Activated T-cell treated with anti-CD3 and anti-CD28 coated beads for 24 hours (primary cell): ENCODE measurements around the gene SYNE1.
"Not testable (repeated sequence)": the region's sequence is repeated elsewhere in the genome, so short reads cannot be mapped to it uniquely, and the experiment has no call there.

Source experiments
- DNase-seq: peaks from one replicate; pipeline ENCODE4 v3.0.0-alpha.2; 2020; ENCODE audit warnings: low read depth

SYNE1 gene, protein sequence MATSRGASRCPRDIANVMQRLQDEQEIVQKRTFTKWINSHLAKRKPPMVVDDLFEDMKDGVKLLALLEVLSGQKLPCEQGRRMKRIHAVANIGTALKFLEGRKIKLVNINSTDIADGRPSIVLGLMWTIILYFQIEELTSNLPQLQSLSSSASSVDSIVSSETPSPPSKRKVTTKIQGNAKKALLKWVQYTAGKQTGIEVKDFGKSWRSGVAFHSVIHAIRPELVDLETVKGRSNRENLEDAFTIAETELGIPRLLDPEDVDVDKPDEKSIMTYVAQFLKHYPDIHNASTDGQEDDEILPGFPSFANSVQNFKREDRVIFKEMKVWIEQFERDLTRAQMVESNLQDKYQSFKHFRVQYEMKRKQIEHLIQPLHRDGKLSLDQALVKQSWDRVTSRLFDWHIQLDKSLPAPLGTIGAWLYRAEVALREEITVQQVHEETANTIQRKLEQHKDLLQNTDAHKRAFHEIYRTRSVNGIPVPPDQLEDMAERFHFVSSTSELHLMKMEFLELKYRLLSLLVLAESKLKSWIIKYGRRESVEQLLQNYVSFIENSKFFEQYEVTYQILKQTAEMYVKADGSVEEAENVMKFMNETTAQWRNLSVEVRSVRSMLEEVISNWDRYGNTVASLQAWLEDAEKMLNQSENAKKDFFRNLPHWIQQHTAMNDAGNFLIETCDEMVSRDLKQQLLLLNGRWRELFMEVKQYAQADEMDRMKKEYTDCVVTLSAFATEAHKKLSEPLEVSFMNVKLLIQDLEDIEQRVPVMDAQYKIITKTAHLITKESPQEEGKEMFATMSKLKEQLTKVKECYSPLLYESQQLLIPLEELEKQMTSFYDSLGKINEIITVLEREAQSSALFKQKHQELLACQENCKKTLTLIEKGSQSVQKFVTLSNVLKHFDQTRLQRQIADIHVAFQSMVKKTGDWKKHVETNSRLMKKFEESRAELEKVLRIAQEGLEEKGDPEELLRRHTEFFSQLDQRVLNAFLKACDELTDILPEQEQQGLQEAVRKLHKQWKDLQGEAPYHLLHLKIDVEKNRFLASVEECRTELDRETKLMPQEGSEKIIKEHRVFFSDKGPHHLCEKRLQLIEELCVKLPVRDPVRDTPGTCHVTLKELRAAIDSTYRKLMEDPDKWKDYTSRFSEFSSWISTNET (N-terminal part only)

DNA sequence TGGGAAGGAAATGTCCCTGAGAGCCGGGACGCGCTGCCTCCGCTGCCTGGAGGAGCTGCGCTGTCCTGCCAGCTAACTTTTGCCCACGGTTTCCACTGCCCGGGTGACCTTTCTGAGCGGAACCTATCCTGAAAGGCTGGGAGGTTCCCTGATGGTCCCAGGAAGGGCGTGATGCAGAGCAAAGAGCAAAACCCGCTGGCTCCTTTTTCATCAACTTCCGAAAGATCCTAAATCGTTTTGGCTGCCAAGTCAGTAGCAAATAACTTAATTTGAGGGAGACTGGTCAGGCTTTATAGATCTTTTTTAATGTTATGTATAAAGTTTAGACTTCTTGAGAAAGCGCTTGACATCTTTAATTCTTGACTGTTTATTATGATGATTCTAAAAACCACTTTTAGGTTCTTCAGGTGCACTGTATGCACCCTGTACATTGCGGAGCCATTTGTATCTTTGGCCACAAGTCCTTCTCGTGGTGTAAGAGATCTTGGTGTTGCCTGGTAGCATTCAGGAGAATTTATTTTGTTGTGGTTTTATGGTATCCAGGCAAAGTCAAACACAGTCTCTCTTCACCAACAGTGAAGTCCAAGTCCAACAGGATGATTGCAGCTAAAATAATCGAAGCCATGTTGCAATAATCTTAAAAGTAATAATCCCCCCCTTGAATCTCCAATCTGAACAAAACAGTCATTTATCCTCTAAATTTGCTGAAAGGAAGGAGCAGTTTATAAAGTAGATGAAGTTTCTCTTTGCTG, at the start of gene SYNE1:
Gene SYNE1 (minus strand): TSS at position 67 of the 752 bp plus-strand sequence. CDS start 9,031 bp downstream, outside the sequence.
- no peak for DNase-seq

DNA sequence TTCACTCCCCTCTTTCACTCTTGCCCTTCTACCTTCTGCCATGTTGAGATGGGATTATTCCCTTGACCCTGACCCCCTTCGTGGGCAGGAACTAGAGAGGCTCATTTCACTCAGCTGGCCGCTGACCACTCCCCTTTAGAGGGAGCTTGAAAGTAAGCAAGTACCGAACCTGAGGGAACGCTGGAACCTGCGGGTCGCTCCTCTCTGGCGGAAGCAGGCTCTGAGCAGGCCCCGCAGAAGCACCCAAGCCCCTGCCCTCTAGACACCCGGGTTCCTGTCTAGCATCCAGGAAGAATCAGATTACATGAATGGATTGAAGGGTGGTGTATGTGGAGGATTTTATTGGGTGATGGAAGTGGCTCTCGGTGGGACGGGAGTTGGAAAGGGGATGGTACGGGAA, 48.7 kb upstream of the SYNE1 start:
- DNase-seq, result no peak

DNA sequence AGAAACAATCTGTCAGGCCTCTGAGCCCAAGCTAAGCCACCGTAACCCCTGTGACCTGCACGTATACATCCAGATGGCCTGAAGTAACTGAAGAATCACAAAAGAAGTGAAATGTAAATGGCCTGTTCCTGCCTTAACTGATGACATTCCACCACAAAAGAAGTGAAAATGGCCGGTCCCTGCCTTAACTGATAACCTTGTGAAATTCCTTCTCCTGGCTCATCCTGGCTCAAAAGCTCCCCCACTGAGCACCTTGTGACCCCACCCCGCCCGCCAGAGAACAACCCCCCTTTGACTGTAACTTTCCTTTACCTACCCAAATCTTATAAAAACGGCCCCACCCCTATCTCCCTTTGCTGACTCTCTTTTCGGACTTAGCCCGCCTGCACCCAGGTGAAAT, 45.8 kb upstream of the SYNE1 start:
- not testable (repeated sequence) for DNase-seq

DNA sequence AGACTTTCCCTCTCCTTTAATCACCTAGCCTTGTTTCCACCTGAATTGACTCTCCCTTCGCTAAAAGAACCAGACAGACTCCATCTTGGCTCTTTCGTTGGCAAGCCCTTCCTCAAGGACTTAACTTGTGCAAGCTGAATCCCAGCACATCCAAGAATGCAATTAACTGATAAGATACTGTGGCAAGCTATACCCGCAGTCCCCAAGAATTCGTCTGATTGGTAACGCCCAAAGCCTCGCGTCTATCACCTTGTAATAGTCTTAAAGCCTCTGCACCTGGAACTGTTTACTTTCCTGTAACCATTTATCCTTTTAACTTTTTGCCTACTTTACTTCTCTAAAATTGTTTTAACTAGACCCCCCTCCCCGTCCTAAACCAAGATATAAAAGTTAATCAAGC, 45.0 kb upstream of the SYNE1 start:
- no peak for DNase-seq

DNA sequence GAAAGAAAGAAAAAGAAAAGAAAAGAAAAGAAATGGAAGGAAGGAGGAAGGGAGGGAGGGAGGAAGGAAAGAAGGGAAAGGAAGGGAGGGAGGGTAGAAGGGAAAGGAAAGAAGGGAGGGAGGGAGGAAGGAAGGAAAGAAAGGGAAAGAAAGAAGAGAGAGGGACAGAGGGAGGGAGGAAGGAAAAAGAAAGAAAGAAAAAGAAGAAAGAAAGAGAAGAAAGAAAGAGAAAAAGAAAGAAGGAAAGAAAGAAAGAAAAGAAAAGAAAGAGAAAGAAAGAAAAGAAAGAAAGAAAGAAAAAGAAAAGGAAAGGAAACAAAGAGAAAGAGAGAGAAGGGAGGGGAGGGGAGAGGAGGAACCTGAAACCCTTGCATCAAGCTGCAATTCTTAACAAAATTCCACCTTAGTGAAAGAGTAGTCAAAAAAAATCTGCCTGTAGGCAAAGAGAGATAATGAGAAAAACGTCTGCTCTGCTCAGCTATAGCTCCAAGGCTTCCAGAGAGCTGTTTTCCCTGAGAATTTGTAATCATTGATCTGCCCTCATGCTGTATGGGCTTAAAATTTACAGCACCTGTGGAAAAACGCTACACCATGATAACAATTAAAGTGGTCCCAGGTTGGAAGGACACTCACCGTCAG, 43.8 kb upstream of the SYNE1 start:
- DNase-seq, result no peak

DNA sequence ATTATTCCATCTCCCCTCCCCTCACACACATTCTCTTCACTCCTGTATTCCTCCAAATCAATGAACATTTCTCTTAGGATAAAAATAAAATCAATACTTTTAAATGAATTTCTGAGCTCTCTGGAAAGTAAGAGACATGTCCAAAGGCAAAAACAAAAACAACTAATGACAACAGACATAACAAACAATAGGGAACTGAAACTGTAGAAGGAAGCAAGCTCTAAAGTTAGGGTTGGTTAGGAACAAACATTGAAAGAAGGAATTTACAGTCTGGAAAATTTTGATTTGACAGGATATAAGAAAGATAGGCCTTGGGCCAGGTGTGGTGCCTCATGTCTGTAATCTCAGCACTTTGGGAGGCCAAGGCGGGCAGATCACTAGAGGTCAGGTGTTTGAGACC, 43.0 kb upstream of the SYNE1 start:
- no peak for DNase-seq

DNA sequence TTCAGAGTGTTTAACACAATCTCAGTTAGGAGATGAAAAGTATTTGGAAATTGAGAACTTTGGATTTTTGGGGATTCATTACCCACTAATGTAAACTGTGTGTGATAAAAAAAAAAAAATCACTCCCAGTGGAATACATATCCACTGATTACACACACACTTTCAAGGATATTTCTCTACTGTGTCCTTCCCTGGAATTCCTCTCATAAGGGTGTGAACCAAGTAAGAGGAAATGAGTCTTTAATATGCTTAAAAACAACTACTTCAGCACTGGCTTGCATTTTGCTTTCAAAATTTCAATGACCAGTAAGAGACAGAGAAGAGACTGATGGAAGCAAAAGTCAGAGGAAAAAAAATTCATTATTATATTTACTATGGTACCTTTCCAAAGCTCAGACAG, 36.1 kb upstream of the SYNE1 start:
- DNase-seq, result no peak

DNA sequence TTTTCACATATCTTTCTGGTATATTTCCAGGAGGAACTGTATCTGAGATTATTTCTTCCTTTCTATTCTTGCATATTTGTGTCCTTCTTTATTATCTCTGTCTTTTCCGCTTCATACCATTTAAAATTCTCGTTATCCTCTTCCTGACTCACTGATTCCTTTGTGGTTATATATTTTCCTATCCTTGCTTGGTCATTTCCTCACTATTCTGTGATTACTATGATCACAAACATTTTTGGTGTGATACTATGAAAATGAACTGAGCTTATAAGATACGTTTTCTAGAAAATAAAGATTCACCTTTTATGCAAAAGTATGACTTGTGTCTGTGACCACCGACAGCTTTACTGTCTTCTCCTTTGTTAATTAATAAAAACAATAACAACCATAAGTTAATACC, 34.0 kb upstream of the SYNE1 start:
- DNase-seq, result no peak

DNA sequence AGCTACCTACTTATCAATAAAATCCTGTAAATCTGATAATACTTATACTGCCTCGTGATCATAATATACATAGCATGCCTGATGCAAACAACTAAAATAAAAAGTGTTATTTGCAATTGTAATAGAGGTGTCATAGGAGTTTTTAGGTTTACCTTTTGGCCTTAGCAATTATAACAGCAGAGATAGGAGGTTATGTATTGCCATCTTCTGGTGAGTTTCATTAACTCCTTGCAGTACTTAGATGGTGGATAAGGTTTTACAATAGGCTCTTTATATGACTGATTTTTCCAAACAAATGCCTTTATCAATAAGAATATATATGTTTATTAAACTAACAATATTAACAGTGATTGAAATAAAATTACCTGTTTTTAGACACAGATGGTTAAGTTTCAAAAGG, 32.7 kb upstream of the SYNE1 start:
- no peak for DNase-seq

DNA sequence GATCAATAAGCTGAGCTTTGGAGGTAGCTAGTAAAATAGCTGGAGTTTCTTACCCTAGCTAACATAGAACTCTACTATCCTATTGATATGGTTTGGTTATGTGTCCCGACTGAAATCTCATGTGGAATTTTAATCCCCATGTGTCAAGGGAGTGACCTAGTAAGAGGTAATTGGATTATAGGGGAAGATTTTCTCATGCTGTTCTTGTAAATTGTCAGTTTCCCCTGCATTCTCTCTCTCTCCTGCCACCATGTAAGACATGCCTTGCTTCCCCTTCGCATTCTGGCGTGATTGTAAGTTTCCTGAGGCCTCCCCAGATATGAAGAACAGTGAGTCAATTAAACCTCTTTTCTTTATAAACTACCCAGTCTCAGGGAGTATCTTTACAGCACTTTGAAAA, 24.6 kb upstream of the SYNE1 start:
- DNase-seq, result no peak

DNA sequence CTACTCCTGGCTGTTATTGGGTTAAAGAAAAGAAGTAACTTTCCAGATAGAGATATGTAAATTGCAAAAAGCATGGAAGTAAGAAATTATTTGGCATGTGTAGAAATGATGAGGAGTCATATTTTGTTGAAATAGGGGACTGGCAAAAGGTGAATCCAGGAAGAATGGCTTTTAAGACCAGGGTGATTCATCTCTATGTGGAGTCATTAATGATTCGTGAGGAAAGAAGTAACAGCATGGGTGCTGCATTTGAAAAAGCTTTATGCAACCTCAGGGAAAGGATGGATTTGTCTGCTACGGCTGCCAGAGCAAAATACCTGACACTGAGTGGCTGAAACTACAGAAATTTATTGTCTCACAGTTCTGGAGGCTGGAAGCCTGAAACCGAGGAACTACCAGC, 14.8 kb upstream of the SYNE1 start:
- no peak for DNase-seq

DNA sequence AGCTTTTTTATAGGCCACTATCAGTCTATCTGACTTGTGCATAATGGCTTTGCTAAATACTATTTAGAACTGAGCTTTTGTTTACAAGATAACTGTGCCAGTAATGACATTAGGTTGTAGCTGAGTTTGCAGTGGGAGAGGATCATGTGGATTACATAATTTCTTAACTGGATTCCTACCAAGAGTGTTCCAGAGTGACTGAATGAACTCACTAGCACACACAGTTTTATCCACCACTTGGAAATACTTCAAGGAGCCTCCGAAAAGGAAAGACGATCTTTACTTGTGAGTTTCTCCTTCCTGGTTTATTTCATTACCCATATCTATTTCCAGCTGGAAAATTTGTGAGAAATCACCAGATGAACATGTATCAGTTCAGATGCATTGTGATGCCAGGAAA, 10.9 kb upstream of the SYNE1 start:
- no peak for DNase-seq

DNA sequence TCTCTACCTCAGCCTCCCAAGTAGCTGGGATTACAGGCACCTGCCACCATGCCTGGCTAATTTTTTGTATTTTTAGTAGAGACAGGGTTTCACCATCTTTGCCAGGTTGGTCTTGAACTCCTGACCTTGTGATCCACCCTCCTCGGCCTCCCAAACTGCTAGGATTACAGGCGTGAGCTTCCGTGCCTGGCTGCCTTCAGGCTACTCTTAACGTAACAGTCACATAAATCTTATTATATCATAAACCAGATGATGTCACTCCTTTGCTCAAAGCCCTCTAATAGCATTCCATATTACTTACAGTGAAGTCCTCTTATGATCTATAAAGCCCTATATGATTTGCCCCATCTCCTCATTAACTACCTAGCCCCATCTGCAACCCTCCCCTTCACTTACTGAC, 9.6 kb upstream of the SYNE1 start:
- not testable (repeated sequence) for DNase-seq

DNA sequence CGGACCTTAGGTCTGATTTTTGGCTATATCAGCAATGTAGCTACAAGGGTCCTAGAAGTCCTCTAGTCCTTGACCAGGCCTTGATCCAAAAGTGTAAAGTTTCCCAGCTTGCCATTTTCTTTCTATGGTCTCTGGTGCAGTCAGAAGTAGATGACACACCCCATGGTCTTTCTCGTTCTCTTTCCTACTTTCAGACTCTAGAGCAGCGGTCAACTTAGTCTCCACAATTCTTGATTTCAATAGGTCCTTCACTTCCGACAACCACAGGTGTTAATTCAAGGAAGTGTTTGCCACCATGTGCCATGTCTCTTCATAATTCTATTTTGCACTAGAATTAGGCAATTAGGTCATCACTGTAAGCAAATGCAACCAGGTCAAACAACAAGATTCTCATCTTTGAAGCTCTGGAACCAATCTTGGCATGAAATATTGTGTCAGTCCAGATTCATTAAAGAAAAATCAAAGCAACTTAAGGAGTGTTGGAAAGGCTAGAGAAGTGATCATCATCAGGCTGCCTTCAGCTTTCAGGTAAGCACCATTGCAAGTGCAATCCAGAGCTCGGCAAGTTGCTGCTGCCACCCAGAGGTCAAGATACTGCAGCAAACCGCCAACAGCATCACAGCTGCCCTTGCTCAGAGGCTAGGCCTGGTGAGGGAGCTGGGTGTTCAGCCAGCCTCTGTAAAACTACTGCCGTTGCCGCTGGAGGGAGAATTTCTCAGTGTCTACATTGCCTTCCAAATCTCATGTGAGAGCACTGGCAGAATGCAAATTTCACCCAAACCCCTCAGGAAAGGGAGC, 5.6 kb upstream of the SYNE1 start:
- DNase-seq, result no peak

DNA sequence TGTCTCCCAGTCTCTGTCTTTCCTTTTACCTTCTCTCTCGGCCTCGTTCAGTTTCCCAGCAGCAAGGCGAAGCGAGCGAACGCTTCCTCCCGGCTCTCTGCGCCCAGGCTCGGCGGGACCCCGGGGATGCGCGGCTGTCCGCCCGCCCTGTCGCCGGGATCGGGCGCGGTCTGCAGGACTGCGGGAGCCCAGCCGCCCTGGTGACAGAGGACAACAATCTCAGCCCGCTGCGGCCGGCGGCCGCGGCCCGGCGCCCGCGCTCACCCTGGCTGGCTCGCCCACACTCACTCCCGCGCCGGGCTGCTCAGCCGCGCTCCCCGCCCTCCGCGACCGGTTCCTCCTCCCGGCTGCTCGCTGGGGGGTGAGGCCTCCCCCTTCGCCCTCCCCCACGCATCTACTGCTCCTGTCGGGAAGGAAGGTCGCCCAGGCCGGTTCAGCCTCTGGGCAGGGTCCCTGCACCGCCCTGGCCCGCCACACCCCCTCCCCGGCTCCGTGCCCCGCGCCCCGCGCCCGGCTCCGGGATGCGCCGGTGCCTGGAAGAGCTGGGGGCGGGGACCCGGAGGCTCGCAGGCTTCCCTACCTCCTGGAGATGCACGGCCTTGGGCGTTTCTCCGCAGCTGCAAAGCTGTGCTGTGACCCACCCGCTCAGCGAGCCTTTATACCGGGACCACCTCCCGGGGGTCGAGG, 410 bp downstream of the SYNE1 start:
- DNase-seq, result no peak

DNA sequence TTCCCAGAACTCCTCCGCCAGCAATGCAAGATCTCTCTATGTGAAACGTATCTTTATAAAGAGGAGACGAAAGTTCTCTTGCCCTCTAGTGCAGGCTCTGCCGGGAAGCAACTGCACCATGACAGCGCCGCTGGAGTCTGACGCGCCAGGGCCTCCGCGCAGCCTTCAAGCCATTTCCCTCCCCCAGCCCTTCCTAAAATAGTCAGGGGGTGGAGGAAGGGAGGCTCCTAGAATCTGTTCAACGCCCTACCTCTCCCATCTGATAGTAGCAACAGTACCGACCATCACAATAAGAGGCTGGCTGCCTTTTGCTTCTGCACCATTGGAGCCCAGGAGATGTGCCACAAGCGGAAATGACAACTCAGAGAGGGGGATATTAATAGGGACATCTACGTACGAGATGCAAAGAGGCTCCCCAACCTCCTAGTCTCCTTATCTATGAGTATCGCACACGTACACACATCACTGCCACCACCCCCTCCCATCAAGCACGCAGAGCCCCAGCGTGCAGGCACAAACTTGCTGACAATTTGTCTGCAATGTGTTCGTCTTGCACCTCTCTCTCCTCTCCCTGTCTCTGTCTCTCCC, 1.0 kb downstream of the SYNE1 start:
- no peak for DNase-seq

DNA sequence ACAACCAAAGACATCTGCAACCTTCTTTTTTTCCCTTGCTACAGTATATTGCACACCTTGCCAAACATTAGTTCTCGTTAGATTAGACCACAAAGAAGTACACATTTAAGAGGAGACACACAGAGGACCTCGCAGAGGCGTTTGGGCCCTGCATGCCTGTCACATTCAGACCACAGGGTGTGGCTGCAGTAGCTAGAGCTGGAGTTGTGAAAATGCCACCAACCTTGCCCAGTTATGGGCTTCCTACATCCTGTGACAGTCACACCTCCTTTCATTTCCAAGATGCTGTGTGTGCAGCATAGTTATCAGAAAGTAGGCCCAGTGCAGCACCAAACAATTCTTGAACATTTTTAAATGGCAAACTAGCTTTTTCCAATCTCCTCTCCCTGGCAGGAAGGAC, 2.4 kb downstream of the SYNE1 start:
- DNase-seq, result no peak

DNA sequence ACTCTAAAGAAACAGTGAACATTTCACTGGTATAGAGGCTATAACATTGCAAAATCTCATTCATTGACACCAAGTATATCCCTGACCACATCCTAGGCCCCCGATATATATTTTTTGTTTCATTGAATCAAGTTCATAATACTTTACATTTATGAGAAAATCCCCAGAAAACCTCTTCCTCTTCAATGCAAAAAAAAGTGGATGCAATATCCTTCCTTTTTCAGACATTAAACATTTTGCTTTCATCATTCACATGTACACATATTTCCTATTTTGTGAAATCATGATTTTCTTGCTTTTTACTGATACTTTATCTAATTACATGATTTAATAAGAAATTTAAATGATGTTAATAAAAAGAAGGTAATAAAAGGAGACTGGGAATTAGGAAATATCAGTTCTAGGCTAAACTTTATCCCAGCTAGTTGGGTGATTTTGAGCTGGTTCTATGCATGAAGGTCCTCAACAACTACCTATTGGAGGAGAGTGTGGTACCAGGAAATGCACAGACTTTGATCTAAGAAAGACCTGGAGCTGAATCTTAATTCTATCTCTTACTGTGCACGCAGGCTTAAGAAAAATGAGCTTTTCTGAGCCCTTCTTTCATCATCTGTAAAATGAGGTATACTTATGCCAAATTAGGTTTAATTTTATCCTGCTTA, 4.9 kb downstream of the SYNE1 start:
- no peak for DNase-seq

DNA sequence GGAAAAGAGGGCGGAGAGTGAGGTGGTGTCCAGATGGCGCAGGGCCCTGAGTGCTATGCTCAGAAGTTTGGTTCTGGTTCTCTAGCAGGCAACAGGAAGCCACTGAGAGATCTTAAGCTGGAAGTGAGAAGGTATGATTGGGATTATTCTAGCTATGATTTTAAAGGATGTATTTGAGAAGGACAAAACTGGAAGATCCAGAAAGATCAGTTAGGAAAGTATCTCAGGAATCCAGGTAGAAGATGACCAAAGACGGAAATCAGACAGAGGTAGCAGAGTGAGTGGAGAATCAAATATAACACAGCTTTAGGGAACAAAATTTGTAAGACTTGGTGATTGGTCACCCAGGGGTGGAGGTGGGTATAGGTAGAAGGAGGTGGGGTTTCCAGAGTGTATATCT, 5.8 kb downstream of the SYNE1 start:
- no peak for DNase-seq
